Type B pancreatic cell (in vitro differentiated cells): ENCODE measurements around the gene MBNL3. TPM values are rescaled to one million over a fixed set of nuclear protein-coding genes. Genes with fewer than 3 reads are reported as not detected.

ENCODE experiments used
- DNase-seq: peaks from one replicate; pipeline ENCODE4 v3.0.0; 2021; ENCODE audit warnings: mixed read lengths; ENCODE audit not compliant: unreplicated experiment; ENCODE audit errors: extremely low spot score
- H3K27ac Mint-ChIP-seq: 2 replicates; pipeline ENCODE4 v1.8.0; 2021; ENCODE audit warnings: mild to moderate bottlenecking, mixed read lengths
- H3K27me3 Mint-ChIP-seq: 2 replicates; pipeline ENCODE4 v1.8.0; 2021; ENCODE audit warnings: mixed read lengths
- H3K36me3 Mint-ChIP-seq: 2 replicates; pipeline ENCODE4 v1.8.0; 2021; ENCODE audit warnings: mixed read lengths
- H3K4me1 Mint-ChIP-seq: one replicate; pipeline ENCODE4 v1.8.0; 2021; ENCODE audit warnings: mixed read lengths; ENCODE audit not compliant: unreplicated experiment
- H3K4me3 Mint-ChIP-seq: 2 replicates; pipeline ENCODE4 v1.8.0; 2021; ENCODE audit warnings: mild to moderate bottlenecking, mixed read lengths
- H3K9me3 Mint-ChIP-seq: 2 replicates; pipeline ENCODE4 v1.8.0; 2021; ENCODE audit warnings: mixed read lengths
- total RNA-seq: library from RNA; stranded (reverse); gene quantifications from 2 replicates; pipeline ENCODE4 v1.2.1, GENCODE V29; 2021; ENCODE audit warnings: low replicate concordance
- TF ChIP-seq, protein P1 (sequence below): fragments of 200-600 bp; sonication (generic); conservative IDR thresholded peaks from 2 replicates; pipeline ENCODE4 v1.5.0; 2021; ENCODE audit warnings: antibody characterized with exemption, mild to moderate bottlenecking

MBNL3 gene
- total RNA-seq, 1 donor from 2014 or later: 27.5 TPM

DNA sequence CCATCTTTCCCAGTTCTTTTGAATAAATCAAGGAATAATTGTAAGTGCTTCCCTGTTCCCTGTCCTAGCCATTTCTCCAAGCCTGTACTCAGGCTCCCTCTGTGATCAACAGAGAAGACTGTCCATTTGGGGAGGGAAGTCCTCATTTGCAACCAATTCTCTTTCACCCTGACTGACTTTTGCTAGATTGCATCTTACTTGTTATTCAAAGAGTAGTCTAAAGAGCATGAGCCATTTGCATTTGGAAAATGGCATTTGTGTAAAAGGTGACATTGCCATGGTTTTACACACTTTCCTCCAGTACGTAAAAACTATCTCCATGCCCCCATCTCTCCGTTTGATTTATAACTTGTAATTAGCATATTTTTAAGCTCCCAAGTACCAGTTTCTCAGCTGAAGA is 110.6 kb downstream of the MBNL3 start:
- Mint-ChIP-seq H3K27me3 (no peaks in the 10 kb centered on the region), H3K36me3 (peaks cover 8% of the 10 kb centered on the region), H3K4me1 (no peaks in the 10 kb centered on the region), H3K27ac (no peak overlapping the region), H3K4me3 (no peak overlapping the region), H3K9me3 (no peaks in the 10 kb centered on the region)
- DNase-seq: no peak
- TF ChIP-seq, protein P1, sequence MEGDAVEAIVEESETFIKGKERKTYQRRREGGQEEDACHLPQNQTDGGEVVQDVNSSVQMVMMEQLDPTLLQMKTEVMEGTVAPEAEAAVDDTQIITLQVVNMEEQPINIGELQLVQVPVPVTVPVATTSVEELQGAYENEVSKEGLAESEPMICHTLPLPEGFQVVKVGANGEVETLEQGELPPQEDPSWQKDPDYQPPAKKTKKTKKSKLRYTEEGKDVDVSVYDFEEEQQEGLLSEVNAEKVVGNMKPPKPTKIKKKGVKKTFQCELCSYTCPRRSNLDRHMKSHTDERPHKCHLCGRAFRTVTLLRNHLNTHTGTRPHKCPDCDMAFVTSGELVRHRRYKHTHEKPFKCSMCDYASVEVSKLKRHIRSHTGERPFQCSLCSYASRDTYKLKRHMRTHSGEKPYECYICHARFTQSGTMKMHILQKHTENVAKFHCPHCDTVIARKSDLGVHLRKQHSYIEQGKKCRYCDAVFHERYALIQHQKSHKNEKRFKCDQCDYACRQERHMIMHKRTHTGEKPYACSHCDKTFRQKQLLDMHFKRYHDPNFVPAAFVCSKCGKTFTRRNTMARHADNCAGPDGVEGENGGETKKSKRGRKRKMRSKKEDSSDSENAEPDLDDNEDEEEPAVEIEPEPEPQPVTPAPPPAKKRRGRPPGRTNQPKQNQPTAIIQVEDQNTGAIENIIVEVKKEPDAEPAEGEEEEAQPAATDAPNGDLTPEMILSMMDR: no peak

DNA sequence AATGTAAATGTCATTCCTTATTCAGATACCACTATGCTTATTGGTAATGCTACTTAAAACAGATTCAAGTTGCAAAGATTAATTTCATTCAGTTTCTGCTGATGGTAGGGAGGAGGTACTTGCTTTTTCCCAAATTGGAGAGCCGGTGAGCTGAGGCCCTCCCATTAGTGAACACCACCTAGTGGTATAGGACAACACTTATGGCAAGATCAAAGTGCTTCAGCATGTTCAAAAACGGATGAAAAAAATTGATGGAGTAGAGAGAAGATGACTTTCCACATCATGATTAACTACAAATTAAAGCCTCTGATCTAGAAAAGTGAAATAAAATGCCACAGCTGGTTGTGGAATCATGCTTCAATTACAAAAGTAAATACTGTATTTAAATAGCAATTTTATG is 112.9 kb downstream of the MBNL3 start:
- H3K4me1 Mint-ChIP-seq: no peaks in the 10 kb centered on the region
- H3K36me3 Mint-ChIP-seq: peaks cover 4% of the 10 kb centered on the region
- TF ChIP-seq, protein P1: peak; percentile 61
- no peaks in the 10 kb centered on the region for H3K9me3 Mint-ChIP-seq
- H3K4me3 Mint-ChIP-seq: no peak overlapping the region
- no peaks in the 10 kb centered on the region for H3K27me3 Mint-ChIP-seq
- H3K27ac Mint-ChIP-seq: no peak overlapping the region
- no peak for DNase-seq

DNA sequence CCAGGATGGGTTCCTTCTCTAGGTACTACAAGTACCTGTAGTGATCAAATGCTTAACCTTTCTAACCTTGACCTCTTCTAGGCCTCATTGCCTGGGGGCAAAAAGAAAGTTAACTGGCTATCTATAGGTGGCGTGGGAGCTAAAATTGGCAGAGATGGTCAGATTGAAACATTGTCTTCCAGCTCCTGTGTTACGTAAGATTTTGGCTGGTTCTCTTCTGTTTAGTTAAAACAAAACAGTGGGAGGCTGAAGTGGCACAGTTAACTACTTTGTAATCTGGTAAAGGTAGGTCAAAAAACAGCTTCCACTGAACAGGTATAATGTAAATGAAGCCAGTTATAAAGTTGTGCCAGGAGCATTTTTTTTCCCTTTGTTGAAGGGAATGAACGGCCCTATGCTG is 115.2 kb downstream of the MBNL3 start:
- no peak for DNase-seq
- Mint-ChIP-seq H3K27ac (no peak overlapping the region), H3K27me3 (no peaks in the 10 kb centered on the region), H3K4me3 (no peak overlapping the region), H3K36me3 (peaks cover 4% of the 10 kb centered on the region), H3K9me3 (no peaks in the 10 kb centered on the region), H3K4me1 (peaks cover 6% of the 10 kb centered on the region)
- TF ChIP-seq, protein P1: no peak

DNA sequence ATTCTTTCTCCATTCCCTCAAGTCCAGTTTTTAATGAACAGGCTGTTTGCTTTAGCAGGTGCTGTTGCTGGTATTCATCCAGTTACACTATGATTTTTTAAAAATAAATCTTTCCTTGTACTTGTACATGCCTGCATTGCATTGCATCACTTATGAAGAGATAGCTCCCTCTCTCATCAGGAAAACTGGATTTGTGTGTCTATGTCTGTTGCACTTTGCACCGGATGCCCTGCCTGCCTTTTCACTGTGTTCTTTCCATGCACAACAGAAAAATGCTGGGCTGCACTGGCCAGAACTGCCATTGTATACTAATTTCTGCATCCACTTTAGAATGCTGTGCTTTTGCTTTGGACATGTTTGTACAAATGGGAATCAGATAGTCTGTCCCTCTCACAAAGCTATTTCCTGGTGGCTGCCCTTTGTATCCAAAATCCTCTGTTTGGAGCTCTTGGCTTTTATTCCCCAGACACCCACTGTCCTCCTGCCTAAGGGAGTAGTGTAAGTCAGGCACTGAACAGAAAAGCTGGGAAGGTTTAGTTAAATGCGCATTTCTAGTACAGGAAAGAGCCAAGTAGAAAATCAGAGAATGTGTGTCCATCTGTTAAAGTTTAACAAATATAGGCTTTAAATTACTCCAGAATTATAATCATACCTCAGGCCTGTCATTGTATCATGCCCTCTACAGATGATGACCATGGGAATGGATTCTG is 119.1 kb downstream of the MBNL3 start:
- no peak overlapping the region for H3K4me3 Mint-ChIP-seq

GRCh38 chrX:132367984-132368383 is 120.9 kb downstream of the MBNL3 start:
- TF ChIP-seq, protein P1: no peak
- Mint-ChIP-seq H3K27me3 (no peaks in the 10 kb centered on the region), H3K36me3 (no peaks in the 10 kb centered on the region), H3K9me3 (peaks cover 6% of the 10 kb centered on the region), H3K27ac (no peak overlapping the region), H3K4me3 (no peak overlapping the region), H3K4me1 (peaks cover 16% of the 10 kb centered on the region)
- DNase-seq: no peak

More for the DNA sequence above, 119.1 kb downstream of the MBNL3 start:
- TF ChIP-seq, protein P1: no peak
- H3K27ac Mint-ChIP-seq: no peak overlapping the region
- H3K9me3 Mint-ChIP-seq: peaks cover 6% of the 10 kb centered on the region
- DNase-seq: no peak
- peaks cover 16% of the 10 kb centered on the region for H3K4me1 Mint-ChIP-seq
- no peaks in the 10 kb centered on the region for H3K27me3 Mint-ChIP-seq
- no peaks in the 10 kb centered on the region for H3K36me3 Mint-ChIP-seq
